ENCODE data around the gene CEACAM5.
"Not testable (repeated sequence)": the region's sequence is repeated elsewhere in the genome, so short reads cannot be mapped to it uniquely, and the experiment has no call there.

CEACAM5 gene

DNA sequence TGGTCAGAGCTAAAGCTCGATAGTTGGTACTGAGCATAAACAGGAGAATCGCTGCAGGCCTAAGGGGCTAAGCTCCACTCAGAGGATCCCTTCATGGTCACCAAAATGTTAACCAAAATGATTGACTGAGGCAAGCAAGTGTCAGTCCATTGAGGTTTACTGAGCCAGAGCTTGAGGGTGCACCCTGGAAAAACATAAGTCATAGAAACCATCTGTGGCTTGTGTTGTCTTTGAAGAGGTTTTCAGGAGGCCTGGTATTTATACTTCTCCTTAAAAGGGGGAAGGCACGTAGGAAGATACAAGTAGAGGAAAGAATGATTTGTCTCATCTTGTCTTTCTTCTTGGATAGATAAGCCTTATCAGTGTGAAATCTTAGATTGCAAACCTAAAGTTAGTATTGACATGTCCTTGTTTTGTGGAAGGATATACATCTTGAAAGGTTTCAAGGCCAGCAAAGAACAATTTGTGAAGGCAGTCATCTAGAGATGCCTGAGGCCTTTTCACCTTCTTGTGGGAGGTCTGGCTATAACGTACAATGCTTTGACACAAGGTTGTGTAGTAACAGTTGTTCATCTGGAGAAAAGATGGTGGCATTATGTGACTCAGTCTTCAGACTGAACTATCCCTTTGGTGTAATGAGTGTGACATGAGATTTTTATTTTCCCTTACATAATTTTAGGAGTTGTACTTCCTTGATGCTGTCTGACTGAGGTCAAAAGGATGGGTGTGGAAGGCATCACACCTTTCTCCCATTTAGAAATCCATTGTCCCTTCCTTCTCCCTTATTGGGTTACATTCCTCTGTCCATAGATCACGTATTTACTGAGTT, 32.2 kb downstream of the CEACAM5 start:
- DNase-seq, result no peak

DNA sequence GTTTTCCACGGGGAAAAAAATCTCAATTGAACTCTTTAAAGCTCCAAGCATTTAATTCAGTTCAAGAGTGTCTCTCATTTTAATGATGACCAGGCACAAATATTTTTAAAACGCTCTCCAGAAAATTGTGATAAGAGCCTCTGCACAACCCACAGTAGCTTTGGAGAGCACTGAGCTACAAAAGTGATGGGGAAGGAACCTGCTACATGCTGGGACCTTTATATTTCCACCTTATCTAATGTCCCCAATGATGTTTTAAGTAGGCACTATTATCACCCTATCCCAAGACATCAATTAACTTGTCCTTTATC, 32.8 kb downstream of the CEACAM5 start:
- DNase-seq, result no peak

GRCh38 chr19:41744850-41745249, 36.4 kb downstream of the CEACAM5 start:
- no peak for DNase-seq

DNA sequence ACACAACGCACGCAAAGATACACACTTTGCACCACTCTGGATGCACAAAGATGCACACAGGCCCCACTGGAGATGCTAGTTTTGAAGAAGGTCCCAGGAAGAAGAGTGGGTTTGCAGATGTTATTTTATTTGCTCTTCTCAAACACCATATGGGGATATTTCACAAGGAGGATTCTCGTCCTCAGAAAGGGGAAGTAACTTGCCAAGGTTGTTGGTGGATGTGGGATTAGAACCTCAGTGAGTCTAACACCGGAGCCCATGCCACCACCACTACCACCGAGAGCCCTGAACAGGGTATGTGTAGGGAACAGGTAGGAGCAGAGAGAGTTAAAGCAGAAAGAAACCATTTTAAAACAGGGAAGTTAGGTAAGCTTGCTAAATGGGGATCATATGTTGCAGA, 37.3 kb downstream of the CEACAM5 start:
- DNase-seq, result no peak

GRCh38 chr19:41746593-41747227, 38.3 kb downstream of the CEACAM5 start:
- peak; percentile 27 for DNase-seq

DNA sequence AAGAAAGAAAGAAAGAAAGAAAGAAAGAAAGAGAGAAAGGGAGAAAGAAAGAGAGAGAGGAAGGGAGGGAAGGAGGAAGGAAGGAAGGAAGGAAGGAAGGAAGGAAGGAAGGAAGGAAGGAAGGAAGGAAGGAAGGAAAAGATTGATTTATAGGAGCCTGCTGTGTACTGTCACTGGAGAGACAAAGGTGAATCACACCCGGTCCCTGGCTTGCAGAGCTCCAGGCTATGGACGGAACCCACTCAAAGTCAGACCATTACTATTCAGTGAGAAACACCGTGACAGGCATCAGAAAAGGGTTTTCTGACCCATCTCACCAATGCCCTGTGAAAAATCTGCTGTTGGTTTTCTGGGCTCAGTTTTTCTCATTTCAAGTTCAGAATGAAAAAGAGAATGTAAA, 39.6 kb downstream of the CEACAM5 start:
- no peak for DNase-seq

- DNase-seq, result not testable (repeated sequence)
These were observed 42.1 kb downstream of the CEACAM5 start for GRCh38 chr19:41750248-41751134.

DNA sequence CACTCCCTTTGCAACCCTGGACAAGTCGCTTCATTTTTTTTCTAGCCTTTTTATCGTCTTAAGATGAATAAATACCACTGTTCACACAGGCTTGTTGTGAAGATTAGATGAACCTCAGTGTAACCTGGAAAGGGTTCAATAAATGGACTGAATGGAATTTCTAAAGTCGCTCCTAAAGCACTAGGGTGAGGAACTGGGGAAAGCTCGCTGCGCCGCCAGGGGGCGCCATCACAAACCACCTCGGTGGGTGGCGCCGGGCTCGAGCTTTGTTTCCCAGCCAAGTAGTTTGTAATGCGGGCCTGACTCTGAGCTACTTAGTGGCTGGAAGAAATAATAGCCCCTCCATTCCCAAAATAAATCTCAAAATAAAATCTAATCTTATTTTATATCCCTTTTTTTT, 44.7 kb downstream of the CEACAM5 start:
- no peak for DNase-seq

- DNase-seq, result peak; percentile 10
These were observed 45.6 kb downstream of the CEACAM5 start for GRCh38 chr19:41753936-41754529.

- DNase-seq, result no peak
These were observed 47.0 kb downstream of the CEACAM5 start, which contains the start of gene CEACAM6 for GRCh38 chr19:41755328-41755913. Gene CEACAM6 (plus strand): TSS chr19:41755530. CDS start chr19:41755639, 109 bp downstream.

DNA sequence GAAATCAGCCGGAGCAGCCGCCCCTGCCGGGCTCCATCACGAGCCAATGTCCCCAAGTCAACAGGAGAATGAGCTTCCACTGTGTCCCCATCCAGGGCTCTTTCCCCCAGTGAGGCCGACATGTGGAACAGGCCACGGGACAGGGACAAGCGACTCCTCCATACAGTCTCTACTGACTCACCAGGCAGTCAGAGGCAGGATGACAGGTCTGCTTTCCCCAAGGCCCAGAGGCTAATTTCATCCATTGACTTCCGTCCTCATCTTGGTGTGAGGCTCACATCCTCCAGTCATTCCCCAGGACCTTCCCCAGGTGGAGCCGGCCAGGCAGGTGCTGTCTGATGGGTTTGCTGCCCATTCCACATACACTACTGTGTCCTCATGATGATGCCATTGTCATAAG, 50.4 kb downstream of the CEACAM5 start:
- DNase-seq, result no peak

- DNase-seq, result no peak
These were observed 58.7 kb downstream of the CEACAM5 start for GRCh38 chr19:41767115-41767514.

DNA sequence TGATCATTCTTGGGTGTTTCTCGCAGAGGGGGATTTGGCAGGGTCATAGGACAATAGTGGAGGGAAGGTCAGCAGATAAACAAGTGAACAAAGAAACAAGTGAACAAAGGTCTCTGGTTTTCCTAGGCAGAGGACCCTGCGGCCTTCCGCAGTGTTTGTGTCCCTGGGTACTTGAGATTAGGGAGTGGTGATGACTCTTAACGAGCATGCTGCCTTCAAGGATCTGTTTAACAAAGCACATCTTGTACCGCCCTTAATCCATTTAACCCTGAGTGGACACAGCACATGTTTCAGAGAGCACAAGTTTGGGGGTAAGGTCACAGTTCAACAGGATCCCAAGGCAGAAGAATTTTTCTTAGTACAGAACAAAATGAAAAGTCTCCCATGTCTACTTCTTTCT, 59.7 kb downstream of the CEACAM5 start:
- DNase-seq, result not testable (repeated sequence)

- DNase-seq, result no peak
These were observed 61.2 kb downstream of the CEACAM5 start for GRCh38 chr19:41769608-41770007.

- DNase-seq, result no peak
These were observed 63.0 kb downstream of the CEACAM5 start for GRCh38 chr19:41771410-41771809.

GRCh38 chr19:41774515-41774980, 66.1 kb downstream of the CEACAM5 start:
- no peak for DNase-seq

DNA sequence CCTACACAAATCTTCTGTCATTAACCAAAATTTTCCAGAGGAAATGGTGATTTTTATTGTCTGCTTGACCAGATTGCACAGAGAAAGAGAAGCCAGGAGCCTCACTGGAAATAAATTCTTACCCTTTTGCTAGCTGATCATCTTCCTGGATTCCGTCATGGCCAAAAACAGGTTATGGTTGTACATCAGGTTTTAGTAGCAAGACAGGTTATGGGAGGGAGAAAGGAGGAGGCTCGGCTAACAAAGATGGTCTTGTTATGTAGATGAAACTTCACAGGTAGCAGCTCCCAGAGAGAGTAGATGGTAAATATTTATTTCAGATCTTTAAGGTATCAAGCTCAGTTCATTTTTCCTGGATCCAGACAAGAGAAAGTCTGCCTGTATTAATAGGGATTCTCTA, 68.3 kb downstream of the CEACAM5 start:
- no peak for DNase-seq

All from DMS 273 treated with DMSO at 0.1 percent for 48 hours (cell line).